ENCODE results near the gene PI16.

PI16 gene

DNA sequence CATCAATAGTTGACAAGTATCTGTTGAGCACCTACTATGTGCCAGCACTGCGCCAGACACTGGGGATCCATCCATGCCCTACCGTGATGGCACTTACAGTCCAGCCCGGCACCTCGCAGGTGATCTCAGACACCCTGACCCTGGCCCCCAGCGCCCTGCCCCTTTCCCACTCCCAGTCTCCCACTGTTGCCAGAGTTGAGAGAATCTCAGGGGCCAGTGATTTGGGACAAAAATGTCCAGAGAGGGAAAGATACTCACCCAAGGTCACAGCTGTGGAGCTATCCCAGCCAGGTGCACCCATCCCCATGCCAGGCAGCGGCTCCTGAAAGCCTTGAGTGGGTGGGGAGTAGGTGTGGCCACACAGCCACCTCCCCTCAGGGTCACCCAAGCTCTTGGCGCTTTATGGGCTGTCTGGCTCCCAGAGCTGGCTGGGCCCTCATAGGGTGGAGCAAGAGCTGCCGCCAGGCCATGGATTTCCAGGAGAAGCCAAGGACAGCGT lies 3.3 kb downstream of the PI16 start:
- DNase-seq (ENCODE audit: low spot score) = no peak

DNA sequence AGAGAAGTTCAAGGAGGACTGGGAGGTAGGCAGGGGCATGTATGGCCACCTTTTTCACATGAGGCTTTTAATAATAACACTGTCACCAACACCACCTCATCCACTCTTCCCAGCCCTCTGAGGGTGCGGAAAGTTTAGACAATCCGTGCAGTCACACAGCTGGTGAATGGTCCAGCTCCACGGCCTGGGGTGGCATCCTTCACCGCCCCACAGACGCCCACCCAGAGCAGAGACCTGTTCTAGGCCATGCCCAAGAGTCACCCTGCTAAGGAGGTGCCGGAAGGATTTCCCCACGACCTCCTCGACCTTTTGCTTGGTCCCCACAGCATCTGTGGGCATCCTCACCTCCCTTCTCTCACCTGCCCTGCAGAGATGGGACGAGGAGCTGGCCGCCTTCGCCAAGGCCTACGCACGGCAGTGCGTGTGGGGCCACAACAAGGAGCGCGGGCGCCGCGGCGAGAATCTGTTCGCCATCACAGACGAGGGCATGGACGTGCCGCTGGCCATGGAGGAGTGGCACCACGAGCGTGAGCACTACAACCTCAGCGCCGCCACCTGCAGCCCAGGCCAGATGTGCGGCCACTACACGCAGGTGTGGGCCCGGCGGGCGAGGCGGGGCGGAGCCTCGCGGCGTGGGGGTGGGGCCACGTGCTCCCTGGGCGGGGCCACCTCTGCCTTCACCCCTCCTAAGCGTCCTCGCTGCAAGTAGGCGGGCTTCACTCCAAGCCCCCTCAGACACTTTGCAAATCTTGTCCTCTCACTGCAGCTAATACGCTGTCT lies 4.4 kb downstream of the PI16 start:
- DNase-seq (ENCODE audit: low spot score) = no peak

DNA sequence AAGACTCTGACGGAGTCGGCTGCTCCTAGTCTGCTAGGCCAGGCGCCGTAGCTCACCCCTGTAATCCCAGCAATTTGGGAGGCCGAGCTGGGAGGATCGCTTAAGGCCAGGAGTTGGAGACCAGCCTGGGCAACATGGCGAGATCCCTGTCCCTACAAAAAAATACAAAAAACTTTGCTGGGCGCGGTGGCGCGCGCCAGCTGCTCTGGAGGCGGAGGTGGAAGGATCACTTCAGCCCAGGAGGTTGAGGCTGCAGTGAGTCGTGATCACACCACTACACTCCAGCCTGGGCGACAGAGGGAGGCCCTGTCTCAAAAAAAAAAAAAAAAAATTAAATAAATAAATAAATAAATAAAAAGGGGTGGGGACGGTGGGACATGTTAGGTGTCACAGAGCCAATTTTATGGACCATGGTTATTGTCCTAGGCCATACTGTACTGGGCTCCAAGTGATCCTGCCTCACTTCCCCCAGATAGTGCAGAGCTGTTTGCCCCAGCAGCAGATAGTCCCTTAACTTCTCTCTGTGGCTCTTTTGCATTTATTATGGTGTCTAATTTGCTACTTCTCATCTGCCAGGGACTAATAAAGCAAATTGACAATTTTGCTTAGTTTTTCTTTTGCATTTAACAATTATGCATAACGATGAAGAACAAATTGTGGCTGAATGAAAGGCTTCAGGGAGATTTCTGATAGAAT lies 5.2 kb downstream of the PI16 start:
- DNase-seq (ENCODE audit: low spot score) = no peak

DNA sequence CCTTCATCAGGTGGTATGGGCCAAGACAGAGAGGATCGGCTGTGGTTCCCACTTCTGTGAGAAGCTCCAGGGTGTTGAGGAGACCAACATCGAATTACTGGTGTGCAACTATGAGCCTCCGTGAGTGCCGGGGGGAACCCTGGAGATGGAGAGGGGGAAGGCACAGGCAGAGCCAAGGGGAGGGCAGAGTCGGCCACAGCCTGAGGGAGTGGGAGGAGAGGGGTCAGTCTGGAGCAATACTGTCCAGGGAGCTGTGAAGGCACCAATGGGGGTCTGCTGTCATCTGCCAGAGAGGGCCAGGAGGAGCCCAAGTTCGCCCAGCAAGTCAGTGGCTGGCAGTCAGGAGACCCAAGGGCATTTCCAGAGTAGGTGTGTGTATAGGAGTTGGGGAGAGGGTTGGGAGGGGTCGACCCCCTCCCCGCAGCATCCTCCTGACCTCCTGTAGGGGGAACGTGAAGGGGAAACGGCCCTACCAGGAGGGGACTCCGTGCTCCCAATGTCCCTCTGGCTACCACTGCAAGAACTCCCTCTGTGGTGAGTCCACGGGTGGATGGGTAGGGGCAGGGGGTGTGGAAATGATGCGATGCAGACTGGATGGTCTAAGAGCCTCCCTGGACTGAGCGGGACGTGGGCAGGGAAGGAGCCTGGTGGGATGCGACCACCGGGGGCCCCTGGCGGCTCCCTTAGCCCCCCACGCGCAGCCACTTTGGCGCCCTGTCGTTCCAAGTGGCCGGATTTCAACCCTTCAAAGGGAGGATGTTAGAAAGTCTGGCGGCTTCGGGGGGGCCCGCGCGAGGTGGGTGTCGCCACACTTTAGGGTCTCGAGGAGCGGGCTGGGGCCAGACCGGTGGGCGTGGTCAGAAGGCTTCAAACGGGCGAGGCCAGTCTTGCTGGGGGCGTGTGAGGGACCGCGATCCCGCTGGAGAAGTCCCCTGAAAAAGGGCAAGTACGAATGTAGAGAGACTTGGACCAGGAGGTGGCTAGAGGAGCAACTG lies 7.2 kb downstream of the PI16 start:
- DNase-seq (ENCODE audit: low spot score) = no peak

DNA sequence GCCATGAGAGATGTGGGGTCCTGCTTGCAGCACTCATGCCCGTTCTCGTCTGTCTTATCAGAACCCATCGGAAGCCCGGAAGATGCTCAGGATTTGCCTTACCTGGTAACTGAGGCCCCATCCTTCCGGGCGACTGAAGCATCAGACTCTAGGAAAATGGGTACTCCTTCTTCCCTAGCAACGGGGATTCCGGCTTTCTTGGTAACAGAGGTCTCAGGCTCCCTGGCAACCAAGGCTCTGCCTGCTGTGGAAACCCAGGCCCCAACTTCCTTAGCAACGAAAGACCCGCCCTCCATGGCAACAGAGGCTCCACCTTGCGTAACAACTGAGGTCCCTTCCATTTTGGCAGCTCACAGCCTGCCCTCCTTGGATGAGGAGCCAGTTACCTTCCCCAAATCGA lies 8.3 kb downstream of the PI16 start:
- DNase-seq (ENCODE audit: low spot score) = peak; percentile 82

DNA sequence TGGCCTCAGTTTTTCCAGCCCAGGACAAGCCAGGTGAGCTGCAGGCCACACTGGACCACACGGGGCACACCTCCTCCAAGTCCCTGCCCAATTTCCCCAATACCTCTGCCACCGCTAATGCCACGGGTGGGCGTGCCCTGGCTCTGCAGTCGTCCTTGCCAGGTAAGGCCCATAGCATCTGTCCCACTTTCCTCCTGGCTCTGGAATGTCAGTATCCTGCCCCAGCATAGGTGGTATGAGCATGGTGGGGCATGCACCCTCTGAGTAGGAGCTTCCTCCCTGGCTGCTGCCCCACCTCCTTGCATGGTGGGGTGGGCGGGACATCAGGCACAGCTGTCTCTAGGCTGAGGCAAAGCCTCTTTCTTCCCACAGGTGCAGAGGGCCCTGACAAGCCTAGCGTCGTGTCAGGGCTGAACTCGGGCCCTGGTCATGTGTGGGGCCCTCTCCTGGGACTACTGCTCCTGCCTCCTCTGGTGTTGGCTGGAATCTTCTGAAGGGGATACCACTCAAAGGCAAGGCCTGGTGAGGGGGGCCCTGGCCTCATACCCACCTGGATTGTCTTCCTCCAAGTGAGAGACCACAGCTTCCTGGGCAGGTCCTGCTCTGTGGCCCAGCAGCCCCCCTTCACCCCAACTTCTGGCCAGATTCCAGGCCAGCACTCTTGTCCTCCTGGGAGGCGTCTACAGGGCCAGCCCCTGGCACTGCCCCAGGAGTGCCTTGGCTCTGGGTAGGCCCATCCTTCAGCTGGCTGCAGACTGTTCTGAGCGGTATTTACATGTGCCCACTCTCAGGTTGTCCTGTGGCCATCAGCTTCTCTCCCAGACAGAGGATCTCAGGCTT lies 9.1 kb downstream of the PI16 start:
- DNase-seq (ENCODE audit: low spot score) = peak; percentile 88

DNA sequence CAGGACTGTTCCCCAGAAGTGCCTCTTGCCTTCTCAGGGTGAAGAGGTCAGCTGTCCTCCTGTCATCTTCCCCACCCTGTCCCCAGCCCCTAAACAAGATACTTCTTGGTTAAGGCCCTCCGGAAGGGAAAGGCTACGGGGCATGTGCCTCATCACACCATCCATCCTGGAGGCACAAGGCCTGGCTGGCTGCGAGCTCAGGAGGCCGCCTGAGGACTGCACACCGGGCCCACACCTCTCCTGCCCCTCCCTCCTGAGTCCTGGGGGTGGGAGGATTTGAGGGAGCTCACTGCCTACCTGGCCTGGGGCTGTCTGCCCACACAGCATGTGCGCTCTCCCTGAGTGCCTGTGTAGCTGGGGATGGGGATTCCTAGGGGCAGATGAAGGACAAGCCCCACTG lies 9.8 kb downstream of the PI16 start:
- no peak for DNase-seq (ENCODE audit: low spot score)

DNA sequence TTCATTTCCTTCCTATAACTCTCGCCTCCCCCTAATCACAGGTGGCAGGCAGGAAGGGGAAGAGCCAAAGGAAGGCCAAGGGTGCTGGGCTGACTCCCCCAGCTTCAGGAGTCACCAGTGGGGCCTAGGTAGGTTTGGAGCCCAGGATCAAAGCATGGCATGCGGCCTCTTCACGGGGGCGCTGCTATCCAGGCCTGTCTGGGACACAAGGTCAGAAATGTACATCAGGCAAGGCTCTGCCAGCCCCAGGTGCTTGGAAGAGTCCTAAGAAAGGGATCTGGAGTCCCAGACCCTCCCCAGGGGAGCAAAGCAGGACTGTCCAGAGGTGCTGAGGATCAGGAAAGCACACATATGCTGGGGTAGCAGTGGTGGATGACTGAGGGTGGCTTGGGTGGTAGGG lies 10.4 kb downstream of the PI16 start:
- no peak for DNase-seq (ENCODE audit: low spot score)

DNA sequence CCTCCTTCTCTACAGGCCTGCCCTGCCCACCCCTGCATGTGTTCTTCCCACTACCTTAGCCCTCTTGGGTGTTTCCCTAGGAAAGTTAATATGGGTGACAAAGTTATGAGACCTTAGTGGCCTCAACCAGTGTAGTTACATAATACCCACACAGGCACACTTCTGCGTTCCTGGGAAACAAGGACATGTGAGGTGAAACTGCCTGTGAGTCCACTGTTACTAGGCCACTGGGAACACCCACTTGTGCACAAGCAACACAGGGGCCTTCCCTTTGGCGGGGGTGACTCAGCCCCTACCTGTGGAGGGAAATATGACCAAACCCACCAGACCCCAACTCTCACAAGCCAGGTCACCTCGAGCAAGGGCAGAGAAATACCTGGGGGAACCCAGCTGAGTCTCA lies 12.8 kb downstream of the PI16 start:
- DNase-seq (ENCODE audit: low spot score) = no peak

DNA sequence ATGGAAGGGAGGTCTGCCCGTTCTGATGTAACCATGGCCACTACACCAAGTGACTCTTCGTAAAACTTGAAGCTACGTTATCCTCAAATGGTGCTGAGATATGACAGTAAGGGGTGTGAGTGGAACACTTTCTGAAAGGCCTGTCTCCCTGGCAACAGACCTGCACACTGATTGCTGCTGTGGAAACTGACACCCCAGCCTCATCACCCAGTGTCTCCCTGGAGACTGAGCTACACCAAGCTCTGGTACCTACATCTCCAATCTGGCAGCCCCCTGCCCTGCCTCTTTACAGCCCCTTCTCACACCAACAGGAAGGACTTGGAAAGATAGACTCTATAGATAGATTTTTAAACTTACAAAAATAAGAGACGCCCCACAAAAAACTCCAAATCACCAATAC lies 13.2 kb downstream of the PI16 start:
- no peak for DNase-seq (ENCODE audit: low spot score)

DNA sequence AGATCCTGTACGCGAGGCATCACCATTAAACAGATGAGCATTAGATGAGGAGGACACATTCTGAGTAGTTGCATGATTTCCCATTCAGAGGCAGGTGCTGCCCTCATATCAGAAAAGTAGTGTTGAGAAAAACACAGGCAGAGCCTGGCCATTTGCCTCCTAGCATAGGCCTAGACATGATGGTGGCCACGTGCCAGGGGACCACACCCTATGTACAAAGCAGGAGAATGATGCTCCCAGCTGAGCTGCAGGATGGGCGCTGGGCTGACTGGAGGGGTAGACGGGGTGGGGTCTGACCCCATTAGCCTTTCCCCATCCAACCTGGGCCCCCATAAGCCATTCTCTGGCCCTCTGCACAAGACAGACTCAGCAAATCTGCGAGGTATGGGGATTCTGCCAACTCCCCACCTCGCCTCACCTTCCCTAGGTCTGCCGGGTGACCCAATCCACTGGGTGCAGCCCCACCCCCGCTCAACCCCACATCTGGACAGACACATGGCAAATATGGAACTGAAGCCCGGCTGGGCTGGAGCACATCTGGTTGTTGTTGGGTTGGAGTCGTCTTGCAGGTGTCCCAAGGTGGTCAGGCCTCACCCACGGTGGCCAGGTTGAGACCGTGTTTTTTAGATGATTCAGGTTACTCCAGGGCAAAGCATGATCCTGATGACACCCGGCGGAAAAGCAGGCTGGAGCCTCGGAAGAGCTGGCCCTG lies 13.9 kb downstream of the PI16 start:
- no peak for DNase-seq (ENCODE audit: low spot score)

DNA sequence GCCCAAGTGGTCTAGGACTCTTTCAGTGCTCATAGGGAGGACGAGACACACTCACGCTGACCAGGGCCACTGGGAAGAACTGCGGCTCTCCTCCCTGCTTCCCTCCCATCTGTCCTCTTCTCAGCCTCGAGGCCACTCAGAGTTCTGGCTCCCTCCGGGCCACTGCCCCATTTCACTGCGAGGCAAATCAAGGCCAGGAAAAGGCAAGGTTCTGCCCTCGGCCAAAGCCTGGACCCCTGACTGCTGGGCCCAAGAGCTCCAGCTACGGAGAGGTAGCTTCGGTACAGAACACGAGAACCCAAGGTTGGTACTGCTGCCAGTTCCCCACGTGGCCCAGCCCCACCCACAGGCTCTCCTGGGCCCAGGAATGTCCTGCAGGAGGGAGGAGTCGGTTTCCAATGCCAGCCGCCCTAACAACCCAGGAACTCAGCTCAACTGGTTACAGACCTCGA lies 14.7 kb downstream of the PI16 start:
- DNase-seq (ENCODE audit: low spot score) = no peak

DNA sequence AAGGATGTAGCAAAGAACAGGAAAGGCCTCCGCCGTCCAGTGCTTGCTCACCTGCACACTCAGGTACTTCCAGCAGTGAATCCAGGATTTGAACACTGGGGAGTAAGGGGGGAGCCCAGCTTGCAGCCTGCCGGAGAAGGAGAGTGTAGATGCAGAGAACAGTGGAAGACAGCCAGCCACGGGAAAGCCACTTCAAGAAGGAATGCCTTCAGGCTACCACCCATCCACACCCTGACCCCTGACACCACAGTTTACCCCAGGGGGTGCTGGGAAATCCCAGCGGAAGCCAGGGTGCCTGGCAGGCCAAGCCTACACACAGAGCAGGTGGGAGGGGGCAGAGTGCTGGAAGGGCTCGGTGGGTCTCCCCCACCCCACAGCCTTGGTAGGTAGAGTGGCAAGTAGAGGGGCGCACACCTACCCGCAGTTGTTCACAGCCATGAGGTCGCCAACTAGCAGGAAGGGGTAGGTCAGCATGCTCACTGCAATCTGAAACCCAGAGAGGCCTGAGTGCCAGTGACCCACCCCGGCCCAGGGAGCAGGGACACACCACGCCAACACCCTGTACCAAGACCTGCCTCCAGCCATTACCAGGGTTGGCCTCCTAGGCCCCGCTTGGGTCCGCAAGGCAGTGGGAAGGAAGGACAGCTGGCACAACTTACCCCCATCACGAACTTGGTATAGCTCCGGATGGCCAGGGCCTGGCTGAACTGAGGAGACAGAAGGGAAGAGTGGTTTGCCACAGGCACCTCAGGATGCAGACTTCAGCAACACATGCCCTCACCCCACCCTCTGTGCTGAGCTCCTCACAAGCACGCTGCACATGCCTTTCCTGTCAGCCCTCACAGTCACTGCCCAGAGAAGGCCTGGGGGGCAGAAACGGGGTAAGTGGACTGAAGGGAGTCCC lies 15.7 kb downstream of the PI16 start:
- DNase-seq (ENCODE audit: low spot score) = no peak

DNA sequence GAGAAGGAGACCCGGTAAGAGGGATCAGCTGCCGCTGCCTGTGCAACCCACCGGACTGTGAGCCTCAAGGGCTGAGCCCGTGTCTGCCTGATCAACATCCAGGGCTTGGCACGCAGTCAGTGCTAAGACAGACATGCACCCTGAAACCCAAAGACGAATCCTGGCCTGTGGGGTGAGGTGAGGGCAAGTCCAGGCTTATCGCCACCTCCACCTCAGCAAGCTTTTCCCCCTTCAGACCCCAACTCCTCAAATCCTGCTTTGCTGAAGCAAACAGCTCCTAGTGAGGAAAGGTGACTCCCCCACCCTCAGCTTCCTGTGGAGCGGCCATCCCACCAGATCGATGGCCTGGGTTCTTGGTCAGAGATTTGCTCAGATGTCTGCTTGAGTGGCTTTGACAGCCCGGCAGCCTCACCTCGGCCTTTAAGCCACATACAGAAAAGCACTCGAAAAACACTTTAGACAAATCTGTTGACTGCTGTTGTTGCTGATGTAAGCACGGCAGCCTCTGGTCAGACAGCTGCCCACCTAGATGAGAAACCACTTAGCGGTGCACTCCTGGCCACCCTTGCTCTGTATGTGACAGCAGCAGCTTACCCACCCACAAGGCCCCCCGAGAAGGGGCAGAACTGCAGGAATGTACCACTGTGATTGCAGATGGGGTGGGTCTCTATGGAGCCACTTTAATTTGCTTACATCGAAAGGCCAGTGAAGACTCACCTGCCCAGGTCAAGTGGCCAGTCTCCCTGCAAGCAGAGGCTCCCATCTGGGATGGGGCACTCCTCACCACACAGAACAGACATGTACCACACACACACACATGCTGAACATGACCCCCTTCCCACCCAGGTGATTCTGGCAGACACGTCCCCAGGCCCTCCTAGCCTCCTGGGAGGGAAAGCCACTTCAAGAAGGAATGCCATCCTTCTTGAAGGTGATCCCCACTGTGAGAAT lies 16.6 kb downstream of the PI16 start:
- DNase-seq (ENCODE audit: low spot score) = no peak

DNA sequence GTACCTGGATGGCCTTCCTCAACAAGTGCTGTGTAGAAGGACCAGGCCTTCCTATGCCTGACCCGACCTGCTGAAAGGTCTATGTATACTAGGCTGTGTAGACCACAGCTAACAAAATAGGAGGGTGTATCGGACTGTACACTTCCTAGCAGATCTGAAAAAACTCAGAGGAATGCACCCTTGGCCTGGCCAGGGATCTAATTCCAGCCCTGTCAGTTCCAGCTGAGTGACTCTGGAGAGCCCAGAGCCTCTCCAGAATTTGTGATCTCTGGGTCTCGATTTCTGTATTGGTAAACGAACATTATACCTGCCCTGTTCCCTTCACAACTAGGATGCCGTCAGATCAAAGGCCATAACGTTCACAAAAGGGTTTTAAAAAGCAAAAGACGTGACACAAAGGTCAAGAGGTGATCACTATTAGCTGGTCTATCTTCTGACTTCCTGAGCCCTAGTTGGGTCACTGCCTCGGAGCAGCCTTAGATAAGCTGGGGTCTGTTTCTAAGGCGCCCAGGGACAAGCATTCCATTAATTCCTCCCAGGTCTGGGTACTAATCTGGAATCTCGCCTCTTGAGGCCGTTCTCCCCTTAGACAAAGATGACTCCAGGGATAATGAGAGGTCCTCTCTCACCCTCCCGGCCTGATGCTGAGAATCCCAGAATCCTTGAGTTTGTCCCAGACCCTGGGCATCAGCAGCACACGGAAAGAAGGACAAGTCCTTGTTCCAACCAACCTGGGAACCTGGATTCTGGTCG lies 17.6 kb downstream of the PI16 start:
- no peak for DNase-seq (ENCODE audit: low spot score)

DNA sequence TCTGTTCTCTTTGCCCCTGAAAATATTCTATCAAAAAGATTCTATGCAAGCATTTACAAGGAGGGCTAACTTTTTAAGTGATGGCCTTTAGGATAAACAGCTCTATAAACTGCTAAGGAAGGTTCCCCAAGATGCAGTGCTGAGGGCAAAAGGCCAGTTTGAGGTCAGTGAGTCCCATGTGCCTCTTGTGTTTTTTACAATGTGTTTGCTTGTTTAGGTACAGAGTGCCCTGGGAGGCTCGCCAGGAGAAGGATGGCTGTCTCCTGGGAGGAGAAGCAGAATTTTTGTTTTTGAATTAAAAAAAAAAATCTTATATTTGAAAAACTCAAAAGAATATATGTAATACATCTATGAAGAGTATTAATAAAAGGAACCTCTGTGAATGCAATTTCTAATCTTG lies 18.7 kb downstream of the PI16 start:
- no peak for DNase-seq (ENCODE audit: low spot score)

DNA sequence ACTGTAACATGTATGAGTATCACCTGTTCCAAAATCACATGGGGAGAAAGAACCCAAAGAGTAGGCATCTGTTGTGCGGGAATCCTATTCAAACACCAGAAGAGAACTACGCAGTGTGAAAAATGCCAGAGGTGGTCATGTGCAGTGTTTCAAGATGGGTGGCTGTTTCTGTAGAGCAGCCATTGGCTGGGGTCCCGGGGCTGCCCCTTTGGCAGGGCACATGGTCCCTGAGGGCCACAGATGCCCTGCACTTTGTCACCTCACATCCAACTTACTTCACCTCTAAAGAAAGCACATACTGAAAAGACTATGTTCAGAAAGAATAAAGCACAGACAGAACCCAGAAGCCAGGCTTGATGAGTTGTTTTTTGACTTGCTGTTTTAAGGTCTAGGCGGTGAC lies 19.1 kb downstream of the PI16 start:
- no peak for DNase-seq (ENCODE audit: low spot score)
